GM19328 (cell line): Measurements from ENCODE around the gene CYSTM1.

ENCODE experiments used
- ATAC-seq: cut with Tn5 transposase; IDR thresholded peaks from one replicate; pipeline ENCODE4 v1.9.1; 2021; ENCODE audit warnings: mild to moderate bottlenecking, moderate library complexity; ENCODE audit not compliant: unreplicated experiment

CYSTM1 gene

GRCh38 chr5:140252470-140253126, 77.6 kb downstream of the CYSTM1 start:
- ATAC-seq, result no peak

- ATAC-seq, result no peak
Measured at GRCh38 chr5:140253985-140254384, 79.0 kb downstream of the CYSTM1 start.

- no peak for ATAC-seq
Measured at GRCh38 chr5:140255460-140256157, 80.6 kb downstream of the CYSTM1 start.

- ATAC-seq, result no peak
Measured at GRCh38 chr5:140256726-140257125, 81.7 kb downstream of the CYSTM1 start.

GRCh38 chr5:140258016-140258415, 83.0 kb downstream of the CYSTM1 start:
- ATAC-seq, result no peak

- ATAC-seq, result no peak
Measured at GRCh38 chr5:140258873-140259272, 83.9 kb downstream of the CYSTM1 start.

- ATAC-seq, result no peak
Measured at GRCh38 chr5:140259500-140259899, 84.5 kb downstream of the CYSTM1 start.

GRCh38 chr5:140260089-140260656, 85.2 kb downstream of the CYSTM1 start:
- no peak for ATAC-seq

GRCh38 chr5:140261403-140262171, 86.6 kb downstream of the CYSTM1 start:
- ATAC-seq, result no peak

GRCh38 chr5:140262221-140262620, 87.2 kb downstream of the CYSTM1 start:
- ATAC-seq, result no peak

- no peak for ATAC-seq
Measured at GRCh38 chr5:140262839-140263238, 87.9 kb downstream of the CYSTM1 start.

- ATAC-seq, result no peak
Measured at GRCh38 chr5:140265845-140266244, 90.9 kb downstream of the CYSTM1 start.

GRCh38 chr5:140266471-140267200, 91.6 kb downstream of the CYSTM1 start:
- no peak for ATAC-seq

- ATAC-seq, result no peak
Measured at GRCh38 chr5:140267201-140267540, 92.2 kb downstream of the CYSTM1 start.

- ATAC-seq, result no peak
Measured at GRCh38 chr5:140267559-140268018, 92.6 kb downstream of the CYSTM1 start.

GRCh38 chr5:140270008-140270407, 95.0 kb downstream of the CYSTM1 start:
- ATAC-seq, result no peak

- no peak for ATAC-seq
Measured at GRCh38 chr5:140273401-140273877, 98.5 kb downstream of the CYSTM1 start.

GRCh38 chr5:140275837-140276236, 100.8 kb downstream of the CYSTM1 start:
- no peak for ATAC-seq

- no peak for ATAC-seq
Measured at GRCh38 chr5:140282266-140282665, 107.3 kb downstream of the CYSTM1 start.

GRCh38 chr5:140284013-140284412, 109.0 kb downstream of the CYSTM1 start:
- ATAC-seq, result no peak

GRCh38 chr5:140286424-140286823, 111.4 kb downstream of the CYSTM1 start:
- no peak for ATAC-seq
